ENCODE data around the gene OR5B3. TPM values are rescaled to one million over a fixed set of nuclear protein-coding genes. Genes with fewer than 3 reads are reported as not detected.

Gene OR5B3
- total and polyA plus RNA-seq, 8 donors = not detected

DNA sequence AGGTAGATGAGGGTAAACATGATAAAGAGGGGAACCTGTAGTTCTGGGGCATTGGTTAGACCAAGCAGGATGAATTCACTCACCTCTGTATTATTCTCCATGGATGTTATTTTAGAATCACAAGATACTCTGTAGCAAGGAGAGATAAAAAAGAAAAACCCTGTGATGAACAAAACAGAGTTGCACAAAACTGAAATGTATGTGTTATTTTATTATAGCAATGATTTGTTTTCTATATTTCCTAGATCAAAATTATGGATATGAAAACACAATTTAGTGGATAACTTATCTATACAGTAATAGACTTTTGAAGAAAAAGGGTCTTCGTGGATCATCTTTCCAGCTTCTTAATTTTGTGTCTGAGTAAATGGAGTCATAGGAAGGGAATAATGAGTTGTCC is 47.7 kb downstream of the OR5B3 start, which contains the start of gene OR5B17:
OR5B17 (minus strand) TSS at position 101 of the 400 bp plus-strand sequence; CDS start at position 101, 0 bp downstream.
- no peak for DNase-seq
- intact Hi-C loops (cut with DNase I) = no loop called here
- no peaks in the 10 kb centered on the region for H3K4me1 ChIP-seq
- no peaks in the 10 kb centered on the region for H3K9me3 ChIP-seq
- H3K4me3 ChIP-seq = no peak within 1 kb of the TSS
- H3K27ac ChIP-seq = no peak within 1 kb of the TSS
- no peaks in the 10 kb centered on the region for H3K36me3 ChIP-seq
- TF ChIP-seq, protein P1, sequence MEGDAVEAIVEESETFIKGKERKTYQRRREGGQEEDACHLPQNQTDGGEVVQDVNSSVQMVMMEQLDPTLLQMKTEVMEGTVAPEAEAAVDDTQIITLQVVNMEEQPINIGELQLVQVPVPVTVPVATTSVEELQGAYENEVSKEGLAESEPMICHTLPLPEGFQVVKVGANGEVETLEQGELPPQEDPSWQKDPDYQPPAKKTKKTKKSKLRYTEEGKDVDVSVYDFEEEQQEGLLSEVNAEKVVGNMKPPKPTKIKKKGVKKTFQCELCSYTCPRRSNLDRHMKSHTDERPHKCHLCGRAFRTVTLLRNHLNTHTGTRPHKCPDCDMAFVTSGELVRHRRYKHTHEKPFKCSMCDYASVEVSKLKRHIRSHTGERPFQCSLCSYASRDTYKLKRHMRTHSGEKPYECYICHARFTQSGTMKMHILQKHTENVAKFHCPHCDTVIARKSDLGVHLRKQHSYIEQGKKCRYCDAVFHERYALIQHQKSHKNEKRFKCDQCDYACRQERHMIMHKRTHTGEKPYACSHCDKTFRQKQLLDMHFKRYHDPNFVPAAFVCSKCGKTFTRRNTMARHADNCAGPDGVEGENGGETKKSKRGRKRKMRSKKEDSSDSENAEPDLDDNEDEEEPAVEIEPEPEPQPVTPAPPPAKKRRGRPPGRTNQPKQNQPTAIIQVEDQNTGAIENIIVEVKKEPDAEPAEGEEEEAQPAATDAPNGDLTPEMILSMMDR (IDR thresholded peaks at IDR 0.05) = no peak
- H3K27me3 ChIP-seq = no peaks in the 10 kb centered on the region
- ATAC-seq = no peak

DNA sequence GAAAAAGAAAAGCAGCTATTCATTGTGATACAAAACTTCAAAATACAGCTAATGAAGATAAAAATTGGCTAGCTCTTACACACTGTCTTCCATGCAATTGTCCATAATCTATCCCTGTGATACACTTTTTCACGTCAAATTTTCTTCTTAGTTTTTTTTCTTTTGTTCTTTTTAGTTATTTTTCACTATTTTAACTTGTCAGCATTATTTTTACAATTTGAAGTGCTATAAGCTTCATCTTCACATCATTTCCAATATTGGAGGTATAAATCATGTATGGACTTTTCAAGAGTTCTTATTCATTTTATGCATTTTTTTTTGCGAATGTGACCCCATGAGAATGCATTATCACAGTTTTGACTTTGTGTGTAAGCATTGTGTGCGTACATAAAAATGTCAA is 51.9 kb downstream of the OR5B3 start:
- DNase-seq (no peak), ATAC-seq (no peak)
- no peaks in the 10 kb centered on the region for H3K36me3 ChIP-seq
- TF ChIP-seq, protein P1 (IDR thresholded peaks at IDR 0.05) = no peak
- no peaks in the 10 kb centered on the region for H3K27me3 ChIP-seq
- no peak overlapping the region for H3K4me3 ChIP-seq
- intact Hi-C loops (cut with DNase I) = no loop called here
- H3K27ac ChIP-seq = no peak overlapping the region
- no peaks in the 10 kb centered on the region for H3K4me1 ChIP-seq
- no peaks in the 10 kb centered on the region for H3K9me3 ChIP-seq

Other genes starting within 250 kb of the OR5B3 start
- gene OR9Q2, start 217.8 kb downstream of the OR5B3 start, total RNA-seq = not detected
- gene OR9Q2, start 217.8 kb downstream of the OR5B3 start, polyA plus RNA-seq (ENCODE audit: insufficient read length in 6 of 6) = not detected
- not detected for gene OR1S2, start 202.7 kb downstream of the OR5B3 start, total RNA-seq
- not detected for gene OR1S2, start 202.7 kb downstream of the OR5B3 start, polyA plus RNA-seq (ENCODE audit: insufficient read length in 6 of 6)
- gene OR1S1, start 194.2 kb downstream of the OR5B3 start, total RNA-seq = not detected
- not detected for gene OR1S1, start 194.2 kb downstream of the OR5B3 start, polyA plus RNA-seq (ENCODE audit: insufficient read length in 6 of 6)
- gene OR10Q1, start 178.0 kb downstream of the OR5B3 start, total RNA-seq = not detected
- gene OR10Q1, start 178.0 kb downstream of the OR5B3 start, polyA plus RNA-seq (ENCODE audit: insufficient read length in 6 of 6) = under 1 TPM in 4 of 6 donors, not detected in 2; 0.14 to 0.26 (median 0.18) TPM
- gene OR10W1, start 138.6 kb downstream of the OR5B3 start, total RNA-seq = not detected
- not detected for gene OR10W1, start 138.6 kb downstream of the OR5B3 start, polyA plus RNA-seq (ENCODE audit: insufficient read length in 6 of 6)
- gene OR5B17, start 47.8 kb downstream of the OR5B3 start, total RNA-seq = not detected
- gene OR5B17, start 47.8 kb downstream of the OR5B3 start, polyA plus RNA-seq (ENCODE audit: insufficient read length in 6 of 6) = not detected
- not detected for gene OR5B2, start 21.2 kb upstream of the OR5B3 start, total RNA-seq
- gene OR5B2, start 21.2 kb upstream of the OR5B3 start, polyA plus RNA-seq (ENCODE audit: insufficient read length in 6 of 6) = under 1 TPM in 1 of 6 donors, not detected in 5; 0.09 TPM
- gene OR5B12, start 35.4 kb upstream of the OR5B3 start, total RNA-seq = not detected
- not detected for gene OR5B12, start 35.4 kb upstream of the OR5B3 start, polyA plus RNA-seq (ENCODE audit: insufficient read length in 6 of 6)
- under 1 TPM in 1 of 2 donors, not detected in 1; 0.71 TPM for gene OR5B21, start 101.2 kb upstream of the OR5B3 start, total RNA-seq
- gene OR5B21, start 101.2 kb upstream of the OR5B3 start, polyA plus RNA-seq (ENCODE audit: insufficient read length in 6 of 6) = not detected
- gene LPXN, start 169.0 kb upstream of the OR5B3 start, total RNA-seq = 10 to 100 TPM; 18.9 to 43.8 TPM
- 10 to 100 TPM in 3 of 6 donors, 1 to 10 TPM in 3; 8.1 to 10.5 (median 9.6) TPM for gene LPXN, start 169.0 kb upstream of the OR5B3 start, polyA plus RNA-seq (ENCODE audit: insufficient read length in 6 of 6)
- gene ZFP91, start 172.2 kb upstream of the OR5B3 start, total RNA-seq = 10 to 100 TPM; 41.3 to 50.1 TPM
- gene ZFP91, start 172.2 kb upstream of the OR5B3 start, polyA plus RNA-seq (ENCODE audit: insufficient read length in 6 of 6) = 10 to 100 TPM; 53.8 to 62.4 (median 59.2) TPM
- gene CNTF, start 215.8 kb upstream of the OR5B3 start, total RNA-seq = 1 to 10 TPM in 1 of 2 donors, under 1 TPM in 1; 0.47 to 1.9 TPM
- gene CNTF, start 215.8 kb upstream of the OR5B3 start, polyA plus RNA-seq (ENCODE audit: insufficient read length in 6 of 6) = 1 to 10 TPM in 2 of 6 donors, under 1 TPM in 4; 0.64 to 1.1 (median 0.77) TPM

All from left lung (tissue), 10 donors.